Endothelial cell of umbilical vein (primary cell): ENCODE measurements around the gene CMTM7. TPM values are rescaled to one million over a fixed set of nuclear protein-coding genes. Genes with fewer than 3 reads are reported as not detected.

Source experiments
- BruUV-seq: library from RNA; stranded (reverse); fragments of 400-500 nt; replicated peaks from 2 replicates; lab custom pipeline; 2021; lab: Mats Ljungman, UMichigan
- CTCF ChIA-PET: fragments of 300-600, 350-600 bp; sonication (Branson Sonifier 250); formaldehyde crosslinking; loops from one replicate; lab custom pipeline; 2021; ENCODE audit warnings: antibody characterized with exemption, inconsistent platforms; lab: Charles Lee
- POLR2A ChIA-PET: fragments of 300-600, 350-600 bp; sonication (Branson Sonifier 250); formaldehyde crosslinking; loops from one replicate; lab custom pipeline; 2021; ENCODE audit warnings: antibody characterized with exemption, inconsistent platforms; lab: Charles Lee
- DNase-seq: peaks from one replicate; pipeline ENCODE4 v3.0.0-alpha.2; 2011; ENCODE audit warnings: low read depth, low spot score
- FAIRE-seq: peaks from 2 replicates; lab custom pipeline; 2011; peaks lifted over from hg19 to GRCh38; lab: Jason Lieb, UNC
- H2AFZ ChIP-seq: 2 replicates; pipeline ENCODE4 v1.6.0; 2012; ENCODE audit warnings: low read depth, low read length, control low read depth, inconsistent platforms
- H3K27ac ChIP-seq: 2 replicates; pipeline ENCODE4 v1.5.1; 2011; ENCODE audit warnings: low read depth, mild to moderate bottlenecking, control low read depth, low read length, moderate library complexity; ENCODE audit not compliant: insufficient read depth
- H3K27me3 ChIP-seq, 2 experiments: 2 replicates each; pipeline versions ENCODE4 v1.6.0 to v1.6.1; 2011; ENCODE audit warnings: low read length in 2 of 2, mixed read lengths in 1 of 2; ENCODE audit not compliant: control insufficient read depth in 2 of 2, insufficient read depth in 2 of 2
- H3K36me3 ChIP-seq, 2 experiments: 2 replicates in 1 of 2; 3 replicates in 1 of 2; pipeline ENCODE4 v1.5.1; 2011; ENCODE audit warnings: low read length in 2 of 2, mild to moderate bottlenecking in 1 of 2, moderate library complexity in 1 of 2; ENCODE audit not compliant: control insufficient read depth in 2 of 2, insufficient read depth in 2 of 2; ENCODE audit errors: extremely low read depth in 1 of 2
- H3K4me1 ChIP-seq: 3 replicates; pipeline ENCODE4 v1.5.1; 2011; ENCODE audit warnings: mild to moderate bottlenecking, low read length; ENCODE audit not compliant: control insufficient read depth, insufficient read depth; ENCODE audit errors: extremely low read depth
- H3K4me2 ChIP-seq: 2 replicates; pipeline ENCODE4 v1.6.1; 2011; ENCODE audit warnings: low read length, control low read depth, mixed read lengths; ENCODE audit not compliant: insufficient read depth
- H3K4me3 ChIP-seq, 3 experiments: fragments of 200-600 bp in 1 of 3; sonication (generic), shearing (Covaris generic) in 1 of 3; replicated peaks in 1 of 3; 2 replicates each; pipeline ENCODE4 v1.5.1; 2011 to 2016; ENCODE audit warnings: control low read depth in 3 of 3, low read length in 3 of 3, mild to moderate bottlenecking in 2 of 3, inconsistent platforms in 1 of 3, low read depth in 1 of 3, moderate library complexity in 1 of 3; ENCODE audit not compliant: insufficient read depth in 1 of 3
- H3K79me2 ChIP-seq: 2 replicates; pipeline ENCODE4 v1.6.0; 2012; ENCODE audit warnings: low read length, inconsistent platforms; ENCODE audit not compliant: control insufficient read depth, insufficient read depth
- H3K9ac ChIP-seq: replicated peaks from 2 replicates; pipeline ENCODE3; 2011; ENCODE audit warnings: low read length, control low read depth; ENCODE audit not compliant: insufficient read depth; ENCODE audit errors: extremely low read depth
- H3K9me1 ChIP-seq: replicated peaks from 3 replicates; pipeline ENCODE4 v1.6.0; 2011; ENCODE audit warnings: mild to moderate bottlenecking, low read length; ENCODE audit not compliant: control insufficient read depth, insufficient read depth; ENCODE audit errors: extremely low read depth
- H3K9me3 ChIP-seq: replicated peaks from 2 replicates; pipeline ENCODE4 v1.5.1; 2012; ENCODE audit warnings: low read length, inconsistent platforms; ENCODE audit not compliant: control insufficient read depth, insufficient read depth
- H4K20me1 ChIP-seq: replicated peaks from 2 replicates; pipeline ENCODE3; 2011; ENCODE audit warnings: mild to moderate bottlenecking, low read length; ENCODE audit not compliant: control insufficient read depth, insufficient read depth; ENCODE audit errors: extremely low read depth
- CTCF ChIP-seq, 2 donors: IDR thresholded peaks; 1 replicate in 1 of 2; 2 replicates in 1 of 2; pipeline ENCODE4 v1.5.1; 2011; ENCODE audit warnings: low read length in 2 of 2, mild to moderate bottlenecking in 2 of 2, moderate library complexity in 2 of 2, control low read depth in 1 of 2, inconsistent platforms in 1 of 2, low read depth in 1 of 2; ENCODE audit not compliant: insufficient read depth in 1 of 2; ENCODE audit errors: extremely low read depth in 1 of 2
- EZH2 ChIP-seq: IDR thresholded peaks from 2 replicates; pipeline ENCODE4 v1.6.1; 2012; ENCODE audit warnings: borderline replicate concordance, low read depth, mild to moderate bottlenecking, moderate library complexity, low read length, inconsistent platforms; ENCODE audit not compliant: severe bottlenecking
- FOS ChIP-seq: IDR thresholded peaks from 2 replicates; pipeline ENCODE4 v1.6.1; 2011; ENCODE audit warnings: mild to moderate bottlenecking, low read length, moderate library complexity, borderline replicate concordance; ENCODE audit not compliant: insufficient read depth
- GATA2 ChIP-seq: IDR thresholded peaks from 2 replicates; pipeline ENCODE4 v1.7.0; 2011; ENCODE audit warnings: low read depth, mild to moderate bottlenecking, moderate library complexity, mixed read lengths, low read length; ENCODE audit not compliant: insufficient read length, insufficient read depth
- JUN ChIP-seq: IDR thresholded peaks from 2 replicates; pipeline ENCODE4 v1.6.1; 2011; ENCODE audit warnings: borderline replicate concordance, low read depth; ENCODE audit not compliant: insufficient read length, insufficient read depth
- MYC ChIP-seq: IDR thresholded peaks from one replicate; pipeline ENCODE4 v1.6.1; 2011; ENCODE audit warnings: mild to moderate bottlenecking, low read depth, low read length
- POLR2A ChIP-seq: IDR thresholded peaks from 2 replicates; pipeline ENCODE4 v1.6.1; 2012; ENCODE audit warnings: low read depth, mild to moderate bottlenecking, control low read depth, low read length
- POLR2AphosphoS5 ChIP-seq: IDR thresholded peaks from 2 replicates; pipeline ENCODE4 v1.6.1; 2012; ENCODE audit warnings: low read depth, mild to moderate bottlenecking, control low read depth, low read length, moderate library complexity; ENCODE audit not compliant: insufficient read depth
- dilution Hi-C: fragments of 300-500 bp; cut with MboI; formaldehyde crosslinking; loops from one replicate; pipeline ENCODE4 v1.15.0; 2019; ENCODE audit warnings: low sequenced_read_pairs; ENCODE audit not compliant: extremely low pct_ligation_motif_present
- intact Hi-C: fragments of 100-400 bp; cut with micrococcal nuclease; formaldehyde crosslinking; loops from one replicate; pipeline ENCODE4 v1.10.0; 2022
- polyA plus RNA-seq, 4 experiments: library from polyadenylated mRNA; depleted of rRNA in 3 of 4; stranded (reverse) in 3 of 4; unstranded in 1 of 4; fragments of >200 nt; gene quantifications; 2 replicates each; pipeline versions ENCODE4 v1.2.1 to v1.2.3, GENCODE V29; 2011 to 2012; ENCODE audit warnings: missing spikeins in 1 of 4
- total RNA-seq: library from RNA; stranded (reverse); gene quantifications from 2 replicates; pipeline ENCODE4 v1.2.3, GENCODE V29; 2021
- TF ChIP-seq, protein P1 (sequence below): IDR thresholded peaks from 2 replicates; pipeline ENCODE4 v1.6.1; 2011; ENCODE audit not compliant: insufficient read depth, insufficient read length

The CMTM7 gene
- total and polyA plus RNA-seq, 2 donors (not counting 3 experiments of a cell fraction or from before 2014, with no cell fraction given), result 44.7 to 88.5 TPM

DNA sequence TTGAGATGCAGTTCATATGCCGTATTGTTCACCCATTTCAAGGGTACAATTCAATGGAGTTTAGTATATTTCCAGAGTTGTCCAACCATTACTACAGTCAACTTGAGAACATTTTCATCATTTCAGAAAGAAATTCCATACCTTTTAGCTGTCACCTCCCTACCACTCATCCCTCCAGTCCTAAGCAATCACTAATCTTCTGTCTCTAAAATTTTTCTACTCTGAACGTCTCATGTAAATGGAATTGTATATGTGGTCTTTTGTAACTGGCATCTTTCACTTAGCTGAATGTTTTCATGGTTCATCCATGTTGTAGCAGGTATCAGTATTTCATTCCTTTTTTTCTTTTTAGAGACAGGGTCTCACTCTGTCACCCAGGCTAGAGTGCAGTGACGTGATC lies 51.1 kb downstream of the CMTM7 start:
- H3K4me3 ChIP-seq, result no peak overlapping the region
- H2AFZ ChIP-seq, result no peak overlapping the region
- CTCF ChIA-PET, result interaction anchor here (1.0 to 1.3 kb wide), 2 partner anchors 20 to 28 kb away, joined by 3 to 4 read pairs; no protein-coding TSS in a partner anchor
- no peak for DNase-seq
- H4K20me1 ChIP-seq, result no peaks in the 10 kb centered on the region
- TF ChIP-seq CTCF (IDR thresholded peaks at IDR 0.05; ENCODE audit: extremely low read depth in 1 of 2, insufficient read depth in 1 of 2, low read depth in 1 of 2, low read length in 2 of 2) (no peak), GATA2 (no peak), JUN (no peak), POLR2A (no peak), FOS (no peak), EZH2 (no peak), POLR2AphosphoS5 (no peak), MYC (no peak)
- TF ChIP-seq, protein P1, sequence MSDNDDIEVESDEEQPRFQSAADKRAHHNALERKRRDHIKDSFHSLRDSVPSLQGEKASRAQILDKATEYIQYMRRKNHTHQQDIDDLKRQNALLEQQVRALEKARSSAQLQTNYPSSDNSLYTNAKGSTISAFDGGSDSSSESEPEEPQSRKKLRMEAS, result no peak
- peaks cover 0 to 4% of the 10 kb centered on the region in 2 experiments for H3K36me3 ChIP-seq
- H3K9me3 ChIP-seq, result no peaks in the 10 kb centered on the region
- intact Hi-C loops, result loop anchor here (1.0 kb wide), 3 partner anchors 20 to 41 kb away; no protein-coding TSS in a partner anchor
- dilution Hi-C loops, result no loop called here
- H3K79me2 ChIP-seq, result peaks cover 39% of the 10 kb centered on the region
- H3K9ac ChIP-seq, result no peak overlapping the region
- peaks cover 28% of the 10 kb centered on the region for H3K4me1 ChIP-seq
- POLR2A ChIA-PET, result no interaction called here
- no peaks in the 10 kb centered on the region for H3K27me3 ChIP-seq
- BruUV-seq, result no TSS peak
- H3K4me2 ChIP-seq, result peak overlapping the region; percentile 26
- FAIRE-seq, result no peak
- no peaks in the 10 kb centered on the region for H3K9me1 ChIP-seq
- peak overlapping the region; percentile 60 for H3K27ac ChIP-seq
